ENCODE data around the gene ASPRV1.
A peak's percentile ranks its signal among the peaks of the same experiment; 100 is the strongest.

Gene ASPRV1

GRCh38 chr2:69935011-69935410 lies 26.4 kb downstream of the ASPRV1 start:
- Histone ChIP-seq H3K4me3 (ENCODE audit: control insufficient read depth in 1 of 7, extremely low read depth in 1 of 7, insufficient read depth in 4 of 7, low read depth in 2 of 7, low read length in 6 of 7) (no peak overlapping the region), H3K36me3 (ENCODE audit: control insufficient read depth in 4 of 4, insufficient read depth in 4 of 4, low read length in 3 of 4) (peaks cover 25 to 55% (median 36%) of the 10 kb centered on the region in 4 experiments), H3K27me3 (replicated peaks in 2 of 5; ENCODE audit: control insufficient read depth in 4 of 5, insufficient read depth in 5 of 5, low read length in 4 of 5) (no peaks in the 10 kb centered on the region), H3K27ac (ENCODE audit: insufficient read depth in 1 of 2, low read depth in 1 of 2, low read length in 2 of 2, poor library complexity in 1 of 2, severe bottlenecking in 2 of 2) (no peak overlapping the region), H3K4me1 (ENCODE audit: control extremely low read depth in 1 of 4, control insufficient read depth in 4 of 4, insufficient read depth in 4 of 4, low read length in 3 of 4) (peaks cover 22 to 29% (median 25%) of the 10 kb centered on the region in 4 experiments), H3K9me3 (ENCODE audit: control extremely low read depth in 1 of 5, control insufficient read depth in 4 of 5, insufficient read depth in 2 of 5, low read depth in 1 of 5, low read length in 4 of 5) (no peaks in the 10 kb centered on the region)
- POLR2A ChIA-PET: interaction anchor here (1.4 kb wide), 1 partner anchor 38 kb away, joined by 3 read pairs; no protein-coding TSS in a partner anchor
- WGBS (ENCODE audit: insufficient coverage): 100% methylated on average over 5 of the region's 5 CpGs
- DNase-seq: no peak
- CTCF ChIA-PET: interaction anchor here (1.0 to 1.3 kb wide), 4 partner anchors 8 to 70 kb away, joined by 3 to 6 read pairs (median 4); no protein-coding TSS in a partner anchor

GRCh38 chr2:69934614-69934908 lies 26.9 kb downstream of the ASPRV1 start:
- H3K4me1 ChIP-seq (ENCODE audit: control extremely low read depth in 1 of 4, control insufficient read depth in 4 of 4, insufficient read depth in 4 of 4, low read length in 3 of 4): peaks cover 22 to 29% (median 25%) of the 10 kb centered on the region in 4 experiments
- ChIA-PET CTCF (interaction anchor here (0.6 to 1.8 kb wide), 6 partner anchors 9 to 214 kb away, joined by 3 to 9 read pairs (median 4); no protein-coding TSS in a partner anchor), POLR2A (interaction anchor here (1.4 kb wide), 1 partner anchor 39 kb away, joined by 3 read pairs; no protein-coding TSS in a partner anchor)
- H3K27ac ChIP-seq (ENCODE audit: insufficient read depth in 1 of 2, low read depth in 1 of 2, low read length in 2 of 2, poor library complexity in 1 of 2, severe bottlenecking in 2 of 2): peak overlapping the region in 1 of 2 experiments; percentile 30
- no CpG with 5 or more reads among the region's 1 CpG for WGBS (ENCODE audit: insufficient coverage)
- no peak for DNase-seq
- no peak overlapping the region for H3K4me3 ChIP-seq (ENCODE audit: control insufficient read depth in 1 of 7, extremely low read depth in 1 of 7, insufficient read depth in 4 of 7, low read depth in 2 of 7, low read length in 6 of 7)
- H3K36me3 ChIP-seq (ENCODE audit: control insufficient read depth in 4 of 4, insufficient read depth in 4 of 4, low read length in 3 of 4): peaks cover 27 to 52% (median 34%) of the 10 kb centered on the region in 4 experiments
- no peaks in the 10 kb centered on the region for H3K9me3 ChIP-seq (ENCODE audit: control extremely low read depth in 1 of 5, control insufficient read depth in 4 of 5, insufficient read depth in 2 of 5, low read depth in 1 of 5, low read length in 4 of 5)
- H3K27me3 ChIP-seq (replicated peaks in 2 of 5; ENCODE audit: control insufficient read depth in 4 of 5, insufficient read depth in 5 of 5, low read length in 4 of 5): no peaks in the 10 kb centered on the region

- Histone ChIP-seq H3K36me3 (ENCODE audit: control insufficient read depth in 4 of 4, insufficient read depth in 4 of 4, low read length in 3 of 4) (peaks cover 26 to 52% (median 36%) of the 10 kb centered on the region in 4 experiments), H3K4me1 (ENCODE audit: control extremely low read depth in 1 of 4, control insufficient read depth in 4 of 4, insufficient read depth in 4 of 4, low read length in 3 of 4) (peaks cover 22 to 29% (median 25%) of the 10 kb centered on the region in 4 experiments), H3K27me3 (replicated peaks in 2 of 5; ENCODE audit: control insufficient read depth in 4 of 5, insufficient read depth in 5 of 5, low read length in 4 of 5) (no peaks in the 10 kb centered on the region), H3K27ac (ENCODE audit: insufficient read depth in 1 of 2, low read depth in 1 of 2, low read length in 2 of 2, poor library complexity in 1 of 2, severe bottlenecking in 2 of 2) (peak overlapping the region in 1 of 2 experiments; percentile 30), H3K9me3 (ENCODE audit: control extremely low read depth in 1 of 5, control insufficient read depth in 4 of 5, insufficient read depth in 2 of 5, low read depth in 1 of 5, low read length in 4 of 5) (no peaks in the 10 kb centered on the region), H3K4me3 (ENCODE audit: control insufficient read depth in 1 of 7, extremely low read depth in 1 of 7, insufficient read depth in 4 of 7, low read depth in 2 of 7, low read length in 6 of 7) (peak overlapping the region in 2 of 7 experiments; percentile 8 to 30)
- CTCF ChIA-PET: interaction anchor here (0.6 to 1.8 kb wide), 6 partner anchors 10 to 213 kb away, joined by 3 to 9 read pairs (median 4); no protein-coding TSS in a partner anchor
- peak in 2 of 3 donors; percentile 55 to 57 for DNase-seq
- POLR2A ChIA-PET: no interaction called here
- WGBS (ENCODE audit: insufficient coverage): 44% methylated on average over 4 of the region's 4 CpGs
Observed at GRCh38 chr2:69933839-69934613, 27.4 kb downstream of the ASPRV1 start.

- H3K4me1 ChIP-seq (ENCODE audit: control extremely low read depth in 1 of 4, control insufficient read depth in 4 of 4, insufficient read depth in 4 of 4, low read length in 3 of 4): peaks cover 22 to 29% (median 25%) of the 10 kb centered on the region in 4 experiments
- CTCF ChIA-PET: interaction anchor here (1.2 to 1.8 kb wide), 2 partner anchors 9 to 19 kb away, joined by 3 to 9 read pairs; no protein-coding TSS in a partner anchor
- H3K9me3 ChIP-seq (ENCODE audit: control extremely low read depth in 1 of 5, control insufficient read depth in 4 of 5, insufficient read depth in 2 of 5, low read depth in 1 of 5, low read length in 4 of 5): no peaks in the 10 kb centered on the region
- no peak overlapping the region for H3K27ac ChIP-seq (ENCODE audit: insufficient read depth in 1 of 2, low read depth in 1 of 2, low read length in 2 of 2, poor library complexity in 1 of 2, severe bottlenecking in 2 of 2)
- H3K4me3 ChIP-seq (ENCODE audit: control insufficient read depth in 1 of 7, extremely low read depth in 1 of 7, insufficient read depth in 4 of 7, low read depth in 2 of 7, low read length in 6 of 7): peak overlapping the region in 1 of 7 experiments; percentile 11
- POLR2A ChIA-PET: no interaction called here
- H3K27me3 ChIP-seq (replicated peaks in 2 of 5; ENCODE audit: control insufficient read depth in 4 of 5, insufficient read depth in 5 of 5, low read length in 4 of 5): no peaks in the 10 kb centered on the region
- peaks cover 20 to 49% (median 33%) of the 10 kb centered on the region in 4 experiments for H3K36me3 ChIP-seq (ENCODE audit: control insufficient read depth in 4 of 4, insufficient read depth in 4 of 4, low read length in 3 of 4)
- DNase-seq: peak in 1 of 3 donors; percentile 31
Observed at GRCh38 chr2:69933254-69933828, 28.1 kb downstream of the ASPRV1 start.

- WGBS (ENCODE audit: insufficient coverage): no CpG with 5 or more reads among the region's 1 CpG
- peaks cover 22 to 30% (median 25%) of the 10 kb centered on the region in 4 experiments for H3K4me1 ChIP-seq (ENCODE audit: control extremely low read depth in 1 of 4, control insufficient read depth in 4 of 4, insufficient read depth in 4 of 4, low read length in 3 of 4)
- H3K9me3 ChIP-seq (ENCODE audit: control extremely low read depth in 1 of 5, control insufficient read depth in 4 of 5, insufficient read depth in 2 of 5, low read depth in 1 of 5, low read length in 4 of 5): no peaks in the 10 kb centered on the region
- no peak overlapping the region for H3K4me3 ChIP-seq (ENCODE audit: control insufficient read depth in 1 of 7, extremely low read depth in 1 of 7, insufficient read depth in 4 of 7, low read depth in 2 of 7, low read length in 6 of 7)
- POLR2A ChIA-PET: no interaction called here
- H3K27me3 ChIP-seq (replicated peaks in 2 of 5; ENCODE audit: control insufficient read depth in 4 of 5, insufficient read depth in 5 of 5, low read length in 4 of 5): no peaks in the 10 kb centered on the region
- CTCF ChIA-PET: interaction anchor here (1.7 to 1.8 kb wide), 2 partner anchors 9 to 10 kb away, joined by 4 to 9 read pairs; no protein-coding TSS in a partner anchor
- no peak for DNase-seq
- peaks cover 15 to 41% (median 32%) of the 10 kb centered on the region in 4 experiments for H3K36me3 ChIP-seq (ENCODE audit: control insufficient read depth in 4 of 4, insufficient read depth in 4 of 4, low read length in 3 of 4)
- no peak overlapping the region for H3K27ac ChIP-seq (ENCODE audit: insufficient read depth in 1 of 2, low read depth in 1 of 2, low read length in 2 of 2, poor library complexity in 1 of 2, severe bottlenecking in 2 of 2)
Observed at GRCh38 chr2:69932596-69932922, 28.9 kb downstream of the ASPRV1 start.

- no peak overlapping the region for H3K27ac ChIP-seq (ENCODE audit: insufficient read depth in 1 of 2, low read depth in 1 of 2, low read length in 2 of 2, poor library complexity in 1 of 2, severe bottlenecking in 2 of 2)
- ChIA-PET CTCF (interaction anchor here (1.2 to 1.7 kb wide), 2 partner anchors 9 to 12 kb away, joined by 4 to 6 read pairs; no protein-coding TSS in a partner anchor), POLR2A (no interaction called here)
- no peak overlapping the region for H3K4me3 ChIP-seq (ENCODE audit: control insufficient read depth in 1 of 7, extremely low read depth in 1 of 7, insufficient read depth in 4 of 7, low read depth in 2 of 7, low read length in 6 of 7)
- peaks cover 22 to 35% (median 25%) of the 10 kb centered on the region in 4 experiments for H3K4me1 ChIP-seq (ENCODE audit: control extremely low read depth in 1 of 4, control insufficient read depth in 4 of 4, insufficient read depth in 4 of 4, low read length in 3 of 4)
- DNase-seq: no peak
- H3K27me3 ChIP-seq (replicated peaks in 2 of 5; ENCODE audit: control insufficient read depth in 4 of 5, insufficient read depth in 5 of 5, low read length in 4 of 5): no peaks in the 10 kb centered on the region
- 83% methylated on average over 7 of the region's 7 CpGs for WGBS (ENCODE audit: insufficient coverage)
- no peaks in the 10 kb centered on the region for H3K9me3 ChIP-seq (ENCODE audit: control extremely low read depth in 1 of 5, control insufficient read depth in 4 of 5, insufficient read depth in 2 of 5, low read depth in 1 of 5, low read length in 4 of 5)
- H3K36me3 ChIP-seq (ENCODE audit: control insufficient read depth in 4 of 4, insufficient read depth in 4 of 4, low read length in 3 of 4): peaks cover 19 to 41% (median 31%) of the 10 kb centered on the region in 4 experiments
Observed at GRCh38 chr2:69931832-69932595, 29.4 kb downstream of the ASPRV1 start.
